HG03558 (cell line): ENCODE measurements around the gene CDV3.
A peak's percentile ranks its signal among the peaks of the same experiment; 100 is the strongest.

Experiments used
- ATAC-seq: cut with Tn5 transposase; IDR thresholded peaks from one replicate; pipeline ENCODE4 v1.9.1; 2021; ENCODE audit warnings: moderate number of reproducible peaks; ENCODE audit not compliant: unreplicated experiment; ENCODE audit errors: extremely low read depth

CDV3 gene

DNA sequence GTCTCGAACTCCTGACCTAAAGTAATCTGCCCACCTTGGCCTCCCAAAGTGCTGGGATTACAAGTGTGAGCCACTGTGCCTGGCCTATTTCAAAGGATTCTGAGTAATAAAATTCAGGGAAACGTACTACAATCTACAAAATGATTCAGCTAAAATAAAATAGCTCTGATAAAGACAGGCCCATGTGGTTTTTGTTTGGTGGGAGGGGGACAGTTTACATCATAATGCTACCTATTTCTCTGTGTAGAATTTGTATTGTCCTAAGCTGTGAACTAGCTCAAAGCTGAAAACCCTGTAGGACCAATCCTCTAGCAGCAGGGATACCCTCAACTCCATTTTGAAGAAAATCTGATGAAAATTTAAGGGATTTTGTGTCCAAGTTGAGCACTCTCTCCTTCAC, 25.8 kb downstream of the CDV3 start:
- no peak for ATAC-seq

DNA sequence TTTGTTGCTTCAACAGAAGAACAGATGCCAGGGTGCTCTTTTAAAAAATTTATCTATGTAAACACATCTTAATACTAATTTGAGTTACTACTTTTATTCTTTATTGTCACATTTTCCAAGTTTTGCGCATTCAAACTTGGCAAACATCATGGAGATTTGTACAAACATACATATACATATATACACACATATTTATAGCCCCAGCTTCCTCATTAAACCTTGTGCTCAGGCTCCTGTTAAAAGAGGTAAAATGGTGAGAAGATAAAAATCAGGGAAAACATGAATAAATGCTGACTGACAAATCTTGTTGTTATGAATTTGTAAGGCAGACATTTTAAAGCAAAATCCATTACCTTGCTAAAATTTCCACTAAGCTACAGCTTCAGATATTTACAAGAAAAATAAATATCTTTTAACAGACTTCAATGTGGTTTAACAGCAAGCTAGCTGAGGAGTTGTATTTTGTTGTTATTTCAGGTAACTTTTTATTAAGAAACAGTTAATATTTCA, 27.1 kb downstream of the CDV3 start:
- ATAC-seq = no peak

DNA sequence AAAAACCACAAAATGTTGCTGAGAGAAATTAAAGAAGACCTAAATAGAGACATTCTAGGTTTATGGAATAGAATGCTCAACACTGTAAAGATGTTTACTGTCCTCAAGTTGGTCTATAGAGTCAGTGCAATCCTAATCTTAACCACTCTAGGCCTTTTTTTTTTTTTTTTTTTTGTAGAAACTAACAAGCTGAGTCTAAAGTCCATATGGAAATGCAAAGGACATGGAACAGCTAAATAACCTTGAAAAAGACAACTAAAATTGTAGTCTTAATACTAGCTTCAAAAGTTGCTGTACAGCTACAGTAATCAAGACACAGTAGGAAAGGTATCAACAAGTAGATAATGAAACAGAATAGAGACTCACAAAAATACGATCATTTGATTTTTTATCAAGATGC, 32.9 kb downstream of the CDV3 start:
- no peak for ATAC-seq

DNA sequence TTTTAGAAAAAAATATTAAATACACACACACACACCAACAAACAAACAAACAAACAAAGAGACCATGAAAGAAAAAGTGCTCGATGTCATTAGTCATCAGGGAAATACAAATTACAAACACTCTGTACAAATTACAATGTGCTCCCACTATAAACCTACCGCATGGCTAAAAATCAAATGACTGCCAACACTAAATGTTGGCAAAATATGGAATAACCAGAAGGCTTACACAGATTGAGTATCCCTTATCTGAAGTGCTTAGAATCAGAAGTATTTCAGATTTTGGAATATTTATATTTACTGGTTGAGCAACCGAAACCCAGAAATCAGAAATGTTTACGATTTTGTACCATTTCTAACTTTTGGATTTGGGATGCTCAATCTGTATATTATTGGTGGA, 33.4 kb downstream of the CDV3 start:
- ATAC-seq = no peak

DNA sequence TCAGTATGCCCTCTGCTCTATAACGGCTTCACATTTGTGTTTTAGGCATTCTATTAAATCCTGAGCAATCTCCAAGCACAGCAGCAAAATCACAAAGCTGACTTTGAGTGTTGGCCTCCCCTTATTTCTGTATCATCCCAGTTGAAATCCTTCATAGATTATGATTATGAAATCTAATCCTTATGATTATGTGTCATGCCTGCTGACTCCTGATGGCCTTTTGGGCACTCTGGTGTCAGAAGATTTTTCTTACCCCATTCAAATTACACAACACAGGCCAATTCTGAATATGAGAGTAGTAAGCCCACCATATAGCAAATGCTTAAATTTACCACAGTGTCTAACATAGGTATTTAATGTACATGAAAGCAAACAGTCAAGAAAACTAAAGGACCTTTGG, 34.3 kb downstream of the CDV3 start:
- ATAC-seq = no peak

DNA sequence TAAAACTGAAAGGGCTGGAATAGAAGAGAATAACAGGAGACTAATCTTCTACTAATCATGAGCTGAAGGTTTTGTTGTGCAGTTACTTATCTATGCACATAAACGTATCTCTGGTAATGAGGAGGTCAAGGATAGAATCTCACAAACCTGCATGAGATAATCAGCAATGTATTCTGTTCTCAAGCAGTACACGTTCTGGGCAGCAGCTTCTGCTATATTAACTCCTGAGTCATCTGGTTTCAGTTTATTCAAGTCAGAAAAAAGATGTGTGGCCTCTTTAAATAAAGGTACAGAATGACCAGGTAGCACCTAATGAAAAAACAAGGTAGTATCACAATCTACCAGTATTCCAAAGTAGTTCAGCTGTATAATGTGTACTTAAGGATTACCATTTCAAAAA, 34.9 kb downstream of the CDV3 start:
- ATAC-seq = no peak

DNA sequence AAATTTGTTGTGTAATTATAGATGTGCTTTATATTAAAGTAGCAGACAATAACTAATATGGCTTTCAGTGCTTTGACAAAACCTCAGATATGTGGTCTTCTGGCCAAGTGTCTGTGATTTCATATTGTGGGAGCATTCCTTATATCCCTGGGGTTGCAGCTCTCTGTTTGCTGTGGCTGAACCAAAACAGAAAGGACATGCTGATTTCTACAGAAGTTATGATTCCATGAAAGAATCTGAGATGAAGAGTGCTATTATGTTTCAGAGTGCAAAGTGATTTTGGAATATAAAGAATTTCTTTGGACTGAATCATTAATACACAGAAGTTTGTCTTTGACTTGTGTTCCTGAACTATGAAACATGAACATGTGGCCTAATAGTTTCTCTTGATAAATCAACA, 36.5 kb downstream of the CDV3 start:
- no peak for ATAC-seq

DNA sequence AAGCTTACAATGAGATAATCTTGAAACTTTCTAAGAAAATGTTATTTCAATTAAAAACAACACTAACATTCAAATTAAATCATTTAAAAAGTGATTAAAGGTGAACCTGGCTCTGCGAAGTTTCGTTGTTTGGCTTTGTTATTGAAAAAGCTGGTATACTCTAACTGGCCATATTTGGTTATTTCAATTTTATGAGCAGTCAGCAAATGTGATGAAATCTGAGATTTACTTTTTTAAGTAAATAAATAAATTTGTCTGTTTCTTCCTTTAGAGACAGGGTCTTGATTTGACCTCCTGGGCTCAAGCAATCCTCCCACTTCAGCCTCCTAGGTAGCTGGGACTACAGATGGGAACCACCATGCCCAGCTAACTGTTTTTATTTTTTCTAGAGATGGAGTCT, 38.0 kb downstream of the CDV3 start:
- ATAC-seq = no peak

DNA sequence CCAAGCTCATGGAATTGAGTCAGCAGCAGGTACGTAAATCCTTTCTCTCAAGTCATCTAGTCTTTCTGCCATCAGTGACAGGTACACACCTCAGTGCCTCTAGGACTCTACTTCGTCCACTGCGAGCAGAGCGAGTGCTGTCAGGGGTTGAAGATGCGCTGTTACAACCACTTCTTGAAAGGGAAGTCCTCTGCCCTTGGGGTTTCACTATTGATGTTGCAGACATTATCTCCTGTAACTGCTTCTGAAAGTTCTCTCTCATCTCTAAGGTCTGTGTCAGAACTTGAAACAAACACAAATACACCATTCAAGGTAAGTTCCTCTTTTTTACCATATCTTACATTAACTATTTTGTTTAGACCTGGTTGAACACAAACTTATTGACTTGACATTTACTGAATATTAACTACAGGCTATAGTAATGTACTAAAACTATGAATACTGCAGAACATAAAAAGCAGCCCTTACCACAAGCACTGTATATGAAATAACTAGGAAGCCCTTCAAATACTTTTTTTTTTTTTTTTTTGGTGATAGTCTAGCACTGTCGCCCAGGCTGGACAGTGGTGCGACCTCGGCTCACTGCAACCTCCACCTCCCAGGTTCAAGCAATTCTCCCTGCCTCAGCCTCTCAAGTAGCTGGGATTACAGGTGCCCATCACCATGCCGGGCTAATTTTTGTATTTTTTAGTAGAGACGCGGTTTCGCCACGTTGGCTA, 46.7 kb downstream of the CDV3 start:
- ATAC-seq = peak; percentile 98

DNA sequence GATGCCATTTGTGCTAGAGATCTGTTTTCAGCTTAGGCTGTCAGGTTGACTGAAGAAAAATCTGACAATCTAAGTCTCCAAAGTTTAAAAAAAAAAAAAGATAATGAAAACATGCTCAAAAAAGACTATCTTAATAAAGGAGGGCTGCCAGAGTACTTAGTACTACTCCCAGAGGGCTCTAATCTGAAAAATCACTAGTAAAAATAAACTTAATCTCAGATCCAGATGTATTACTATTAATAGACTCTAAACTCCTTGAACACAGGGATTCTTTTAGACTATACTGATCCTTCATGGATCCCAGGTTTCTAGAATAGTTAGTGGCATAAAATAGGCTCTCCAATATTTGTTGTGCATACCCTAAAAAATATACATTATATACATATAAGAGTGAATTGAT, 54.3 kb downstream of the CDV3 start:
- no peak for ATAC-seq

DNA sequence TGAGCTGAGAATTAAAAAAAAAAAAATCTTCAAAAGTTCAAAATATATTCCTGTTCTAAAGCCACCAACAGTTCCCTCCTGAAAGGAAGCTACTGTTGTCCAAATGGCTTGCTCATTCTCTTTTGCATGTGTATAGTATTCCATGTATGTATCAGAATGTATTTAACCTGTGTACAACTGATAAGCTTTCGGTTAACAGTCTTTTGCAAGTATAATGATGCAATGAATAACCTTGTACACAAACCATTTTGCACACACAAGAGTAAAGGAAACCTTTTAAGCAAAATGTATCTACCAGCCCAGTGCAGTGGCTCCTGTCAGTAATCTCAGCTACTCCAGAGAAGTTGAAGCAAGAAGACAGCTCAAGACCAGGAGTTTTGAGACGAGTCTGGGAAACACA, 55.7 kb downstream of the CDV3 start:
- no peak for ATAC-seq

DNA sequence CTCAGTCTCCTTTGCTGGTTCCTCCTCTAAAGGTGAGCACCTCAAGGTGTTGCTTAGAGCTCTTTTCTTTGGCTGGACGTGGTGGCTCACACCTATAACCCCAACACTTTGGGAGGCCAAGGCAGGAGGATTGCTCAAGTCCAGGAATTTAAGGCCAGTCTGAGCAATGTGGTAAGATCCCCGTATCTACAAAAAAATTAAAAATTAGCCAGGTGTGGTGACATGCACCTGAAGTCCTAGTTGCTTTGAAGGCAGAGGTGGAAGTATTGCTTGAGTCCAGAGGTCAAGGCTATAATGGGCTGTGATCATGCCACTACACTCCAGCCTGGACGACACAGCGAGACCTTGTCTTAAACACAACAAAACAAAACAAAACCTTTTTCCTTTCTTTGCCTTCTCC, 60.0 kb downstream of the CDV3 start:
- no peak for ATAC-seq
